Body of pancreas (tissue), 4 donors: ENCODE results near the gene PHTF1.

Experiments
- POLR2A ChIP-seq, 3 donors: fragments of 450-650 bp; IDR thresholded peaks; one replicate each; pipeline ENCODE4 v1.6.1; 2016; ENCODE audit warnings: antibody characterized with exemption in 3 of 3, mild to moderate bottlenecking in 2 of 3
- TF ChIP-seq, protein P1 (sequence below), 7 experiments: fragments of 450-650 bp in 4 of 7; fragments of 200-600 bp in 3 of 7; sonication (generic) in 3 of 7; IDR thresholded peaks; one replicate each; pipeline ENCODE4 v1.5.1; 2016 to 2019; ENCODE audit warnings: antibody characterized with exemption in 7 of 7

DNA sequence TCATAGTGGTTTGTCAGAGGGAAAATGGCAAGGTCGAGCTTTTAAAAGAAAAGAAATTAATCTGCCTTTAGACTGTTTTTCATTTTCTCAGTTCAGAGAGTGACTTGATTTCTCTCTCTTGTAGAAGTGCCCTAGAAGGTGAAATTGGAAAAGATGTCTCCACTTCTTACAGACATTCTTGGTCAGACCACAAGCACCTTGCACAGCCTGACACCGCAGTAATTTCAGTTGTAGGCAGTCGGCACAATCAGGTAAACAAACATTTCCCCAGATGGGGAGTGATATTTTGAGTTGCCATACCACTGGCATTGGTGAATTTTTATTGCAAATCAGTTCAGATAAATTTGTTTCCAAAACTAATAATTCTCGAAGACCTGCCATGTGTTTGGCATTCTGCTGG lies 86.8 kb downstream of the PHTF1 start:
- TF ChIP-seq, protein P1, sequence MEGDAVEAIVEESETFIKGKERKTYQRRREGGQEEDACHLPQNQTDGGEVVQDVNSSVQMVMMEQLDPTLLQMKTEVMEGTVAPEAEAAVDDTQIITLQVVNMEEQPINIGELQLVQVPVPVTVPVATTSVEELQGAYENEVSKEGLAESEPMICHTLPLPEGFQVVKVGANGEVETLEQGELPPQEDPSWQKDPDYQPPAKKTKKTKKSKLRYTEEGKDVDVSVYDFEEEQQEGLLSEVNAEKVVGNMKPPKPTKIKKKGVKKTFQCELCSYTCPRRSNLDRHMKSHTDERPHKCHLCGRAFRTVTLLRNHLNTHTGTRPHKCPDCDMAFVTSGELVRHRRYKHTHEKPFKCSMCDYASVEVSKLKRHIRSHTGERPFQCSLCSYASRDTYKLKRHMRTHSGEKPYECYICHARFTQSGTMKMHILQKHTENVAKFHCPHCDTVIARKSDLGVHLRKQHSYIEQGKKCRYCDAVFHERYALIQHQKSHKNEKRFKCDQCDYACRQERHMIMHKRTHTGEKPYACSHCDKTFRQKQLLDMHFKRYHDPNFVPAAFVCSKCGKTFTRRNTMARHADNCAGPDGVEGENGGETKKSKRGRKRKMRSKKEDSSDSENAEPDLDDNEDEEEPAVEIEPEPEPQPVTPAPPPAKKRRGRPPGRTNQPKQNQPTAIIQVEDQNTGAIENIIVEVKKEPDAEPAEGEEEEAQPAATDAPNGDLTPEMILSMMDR (IDR thresholded peaks at IDR 0.05) = no peak
- TF ChIP-seq POLR2A (IDR thresholded peaks at IDR 0.05) = no peak
